Endothelial cell of umbilical vein (primary cell): ENCODE data around the gene SCYGR7. TPM values are rescaled to one million over a fixed set of nuclear protein-coding genes. Genes with fewer than 3 reads are reported as not detected.

Experiments used
- BruUV-seq: library from RNA; stranded (reverse); fragments of 400-500 nt; replicated peaks from 2 replicates; lab custom pipeline; 2021; lab: Mats Ljungman, UMichigan
- CTCF ChIA-PET: fragments of 300-600, 350-600 bp; sonication (Branson Sonifier 250); formaldehyde crosslinking; loops from one replicate; lab custom pipeline; 2021; ENCODE audit warnings: antibody characterized with exemption, inconsistent platforms; lab: Charles Lee
- POLR2A ChIA-PET: fragments of 300-600, 350-600 bp; sonication (Branson Sonifier 250); formaldehyde crosslinking; loops from one replicate; lab custom pipeline; 2021; ENCODE audit warnings: antibody characterized with exemption, inconsistent platforms; lab: Charles Lee
- DNase-seq: peaks from one replicate; pipeline ENCODE4 v3.0.0-alpha.2; 2011; ENCODE audit warnings: low read depth, low spot score
- FAIRE-seq: peaks from 2 replicates; lab custom pipeline; 2011; peaks lifted over from hg19 to GRCh38; lab: Jason Lieb, UNC
- H2AFZ ChIP-seq: 2 replicates; pipeline ENCODE4 v1.6.0; 2012; ENCODE audit warnings: low read depth, low read length, control low read depth, inconsistent platforms
- H3K27ac ChIP-seq: 2 replicates; pipeline ENCODE4 v1.5.1; 2011; ENCODE audit warnings: low read depth, mild to moderate bottlenecking, control low read depth, low read length, moderate library complexity; ENCODE audit not compliant: insufficient read depth
- H3K27me3 ChIP-seq, 2 experiments: 2 replicates each; pipeline versions ENCODE4 v1.6.0 to v1.6.1; 2011; ENCODE audit warnings: low read length in 2 of 2, mixed read lengths in 1 of 2; ENCODE audit not compliant: control insufficient read depth in 2 of 2, insufficient read depth in 2 of 2
- H3K36me3 ChIP-seq, 2 experiments: 2 replicates in 1 of 2; 3 replicates in 1 of 2; pipeline ENCODE4 v1.5.1; 2011; ENCODE audit warnings: low read length in 2 of 2, mild to moderate bottlenecking in 1 of 2, moderate library complexity in 1 of 2; ENCODE audit not compliant: control insufficient read depth in 2 of 2, insufficient read depth in 2 of 2; ENCODE audit errors: extremely low read depth in 1 of 2
- H3K4me1 ChIP-seq: 3 replicates; pipeline ENCODE4 v1.5.1; 2011; ENCODE audit warnings: mild to moderate bottlenecking, low read length; ENCODE audit not compliant: control insufficient read depth, insufficient read depth; ENCODE audit errors: extremely low read depth
- H3K4me2 ChIP-seq: 2 replicates; pipeline ENCODE4 v1.6.1; 2011; ENCODE audit warnings: low read length, control low read depth, mixed read lengths; ENCODE audit not compliant: insufficient read depth
- H3K4me3 ChIP-seq, 3 experiments: fragments of 200-600 bp in 1 of 3; sonication (generic), shearing (Covaris generic) in 1 of 3; replicated peaks in 1 of 3; 2 replicates each; pipeline ENCODE4 v1.5.1; 2011 to 2016; ENCODE audit warnings: control low read depth in 3 of 3, low read length in 3 of 3, mild to moderate bottlenecking in 2 of 3, inconsistent platforms in 1 of 3, low read depth in 1 of 3, moderate library complexity in 1 of 3; ENCODE audit not compliant: insufficient read depth in 1 of 3
- H3K79me2 ChIP-seq: 2 replicates; pipeline ENCODE4 v1.6.0; 2012; ENCODE audit warnings: low read length, inconsistent platforms; ENCODE audit not compliant: control insufficient read depth, insufficient read depth
- H3K9ac ChIP-seq: replicated peaks from 2 replicates; pipeline ENCODE3; 2011; ENCODE audit warnings: low read length, control low read depth; ENCODE audit not compliant: insufficient read depth; ENCODE audit errors: extremely low read depth
- H3K9me1 ChIP-seq: replicated peaks from 3 replicates; pipeline ENCODE4 v1.6.0; 2011; ENCODE audit warnings: mild to moderate bottlenecking, low read length; ENCODE audit not compliant: control insufficient read depth, insufficient read depth; ENCODE audit errors: extremely low read depth
- H3K9me3 ChIP-seq: replicated peaks from 2 replicates; pipeline ENCODE4 v1.5.1; 2012; ENCODE audit warnings: low read length, inconsistent platforms; ENCODE audit not compliant: control insufficient read depth, insufficient read depth
- H4K20me1 ChIP-seq: replicated peaks from 2 replicates; pipeline ENCODE3; 2011; ENCODE audit warnings: mild to moderate bottlenecking, low read length; ENCODE audit not compliant: control insufficient read depth, insufficient read depth; ENCODE audit errors: extremely low read depth
- CTCF ChIP-seq, 2 donors: IDR thresholded peaks; 1 replicate in 1 of 2; 2 replicates in 1 of 2; pipeline ENCODE4 v1.5.1; 2011; ENCODE audit warnings: low read length in 2 of 2, mild to moderate bottlenecking in 2 of 2, moderate library complexity in 2 of 2, control low read depth in 1 of 2, inconsistent platforms in 1 of 2, low read depth in 1 of 2; ENCODE audit not compliant: insufficient read depth in 1 of 2; ENCODE audit errors: extremely low read depth in 1 of 2
- EZH2 ChIP-seq: IDR thresholded peaks from 2 replicates; pipeline ENCODE4 v1.6.1; 2012; ENCODE audit warnings: borderline replicate concordance, low read depth, mild to moderate bottlenecking, moderate library complexity, low read length, inconsistent platforms; ENCODE audit not compliant: severe bottlenecking
- FOS ChIP-seq: IDR thresholded peaks from 2 replicates; pipeline ENCODE4 v1.6.1; 2011; ENCODE audit warnings: mild to moderate bottlenecking, low read length, moderate library complexity, borderline replicate concordance; ENCODE audit not compliant: insufficient read depth
- GATA2 ChIP-seq: IDR thresholded peaks from 2 replicates; pipeline ENCODE4 v1.7.0; 2011; ENCODE audit warnings: low read depth, mild to moderate bottlenecking, moderate library complexity, mixed read lengths, low read length; ENCODE audit not compliant: insufficient read length, insufficient read depth
- JUN ChIP-seq: IDR thresholded peaks from 2 replicates; pipeline ENCODE4 v1.6.1; 2011; ENCODE audit warnings: borderline replicate concordance, low read depth; ENCODE audit not compliant: insufficient read length, insufficient read depth
- MYC ChIP-seq: IDR thresholded peaks from one replicate; pipeline ENCODE4 v1.6.1; 2011; ENCODE audit warnings: mild to moderate bottlenecking, low read depth, low read length
- POLR2A ChIP-seq: IDR thresholded peaks from 2 replicates; pipeline ENCODE4 v1.6.1; 2012; ENCODE audit warnings: low read depth, mild to moderate bottlenecking, control low read depth, low read length
- POLR2AphosphoS5 ChIP-seq: IDR thresholded peaks from 2 replicates; pipeline ENCODE4 v1.6.1; 2012; ENCODE audit warnings: low read depth, mild to moderate bottlenecking, control low read depth, low read length, moderate library complexity; ENCODE audit not compliant: insufficient read depth
- dilution Hi-C: fragments of 300-500 bp; cut with MboI; formaldehyde crosslinking; loops from one replicate; pipeline ENCODE4 v1.15.0; 2019; ENCODE audit warnings: low sequenced_read_pairs; ENCODE audit not compliant: extremely low pct_ligation_motif_present
- intact Hi-C: fragments of 100-400 bp; cut with micrococcal nuclease; formaldehyde crosslinking; loops from one replicate; pipeline ENCODE4 v1.10.0; 2022
- polyA plus RNA-seq, 4 experiments: library from polyadenylated mRNA; depleted of rRNA in 3 of 4; stranded (reverse) in 3 of 4; unstranded in 1 of 4; fragments of >200 nt; gene quantifications; 2 replicates each; pipeline versions ENCODE4 v1.2.1 to v1.2.3, GENCODE V29; 2011 to 2012; ENCODE audit warnings: missing spikeins in 1 of 4
- total RNA-seq: library from RNA; stranded (reverse); gene quantifications from 2 replicates; pipeline ENCODE4 v1.2.3, GENCODE V29; 2021
- TF ChIP-seq, protein P1 (sequence below): IDR thresholded peaks from 2 replicates; pipeline ENCODE4 v1.6.1; 2011; ENCODE audit not compliant: insufficient read depth, insufficient read length

SCYGR7 gene
- total and polyA plus RNA-seq, 2 donors (not counting 3 experiments of a cell fraction or from before 2014, with no cell fraction given): not detected

GRCh38 chr2:227719641-227720040 is 8.5 kb upstream of the SCYGR7 start:
- Histone ChIP-seq H3K36me3 (no peaks in the 10 kb centered on the region), H3K4me1 (no peaks in the 10 kb centered on the region), H3K4me3 (no peak overlapping the region), H3K27ac (no peak overlapping the region), H3K9ac (no peak overlapping the region), H3K27me3 (peaks cover 0 to 2% of the 10 kb centered on the region in 2 experiments), H3K4me2 (no peak overlapping the region), H3K79me2 (no peaks in the 10 kb centered on the region), H4K20me1 (no peaks in the 10 kb centered on the region), H2AFZ (no peak overlapping the region), H3K9me3 (no peaks in the 10 kb centered on the region), H3K9me1 (no peaks in the 10 kb centered on the region)
- no peak for DNase-seq
- intact Hi-C loops: no loop called here
- BruUV-seq: no TSS peak
- TF ChIP-seq EZH2 (no peak), CTCF (IDR thresholded peaks at IDR 0.05; ENCODE audit: extremely low read depth in 1 of 2, insufficient read depth in 1 of 2, low read depth in 1 of 2, low read length in 2 of 2) (no peak), POLR2AphosphoS5 (no peak), POLR2A (no peak), GATA2 (no peak), MYC (no peak), JUN (no peak), FOS (no peak)
- TF ChIP-seq, protein P1, sequence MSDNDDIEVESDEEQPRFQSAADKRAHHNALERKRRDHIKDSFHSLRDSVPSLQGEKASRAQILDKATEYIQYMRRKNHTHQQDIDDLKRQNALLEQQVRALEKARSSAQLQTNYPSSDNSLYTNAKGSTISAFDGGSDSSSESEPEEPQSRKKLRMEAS: no peak
- no peak for FAIRE-seq
- ChIA-PET CTCF (no interaction called here), POLR2A (no interaction called here)
- dilution Hi-C loops: no loop called here
